Endothelial cell of umbilical vein (primary cell): ENCODE measurements around the gene VAC14. TPM values are rescaled to one million over a fixed set of nuclear protein-coding genes. Genes with fewer than 3 reads are reported as not detected.

Experiments used
- BruUV-seq: library from RNA; stranded (reverse); fragments of 400-500 nt; replicated peaks from 2 replicates; lab custom pipeline; 2021; lab: Mats Ljungman, UMichigan
- CTCF ChIA-PET: fragments of 300-600, 350-600 bp; sonication (Branson Sonifier 250); formaldehyde crosslinking; loops from one replicate; lab custom pipeline; 2021; ENCODE audit warnings: antibody characterized with exemption, inconsistent platforms; lab: Charles Lee
- POLR2A ChIA-PET: fragments of 300-600, 350-600 bp; sonication (Branson Sonifier 250); formaldehyde crosslinking; loops from one replicate; lab custom pipeline; 2021; ENCODE audit warnings: antibody characterized with exemption, inconsistent platforms; lab: Charles Lee
- DNase-seq: peaks from one replicate; pipeline ENCODE4 v3.0.0-alpha.2; 2011; ENCODE audit warnings: low read depth, low spot score
- FAIRE-seq: peaks from 2 replicates; lab custom pipeline; 2011; peaks lifted over from hg19 to GRCh38; lab: Jason Lieb, UNC
- H2AFZ ChIP-seq: 2 replicates; pipeline ENCODE4 v1.6.0; 2012; ENCODE audit warnings: low read depth, low read length, control low read depth, inconsistent platforms
- H3K27ac ChIP-seq: 2 replicates; pipeline ENCODE4 v1.5.1; 2011; ENCODE audit warnings: low read depth, mild to moderate bottlenecking, control low read depth, low read length, moderate library complexity; ENCODE audit not compliant: insufficient read depth
- H3K27me3 ChIP-seq, 2 experiments: 2 replicates each; pipeline versions ENCODE4 v1.6.0 to v1.6.1; 2011; ENCODE audit warnings: low read length in 2 of 2, mixed read lengths in 1 of 2; ENCODE audit not compliant: control insufficient read depth in 2 of 2, insufficient read depth in 2 of 2
- H3K36me3 ChIP-seq, 2 experiments: 2 replicates in 1 of 2; 3 replicates in 1 of 2; pipeline ENCODE4 v1.5.1; 2011; ENCODE audit warnings: low read length in 2 of 2, mild to moderate bottlenecking in 1 of 2, moderate library complexity in 1 of 2; ENCODE audit not compliant: control insufficient read depth in 2 of 2, insufficient read depth in 2 of 2; ENCODE audit errors: extremely low read depth in 1 of 2
- H3K4me1 ChIP-seq: 3 replicates; pipeline ENCODE4 v1.5.1; 2011; ENCODE audit warnings: mild to moderate bottlenecking, low read length; ENCODE audit not compliant: control insufficient read depth, insufficient read depth; ENCODE audit errors: extremely low read depth
- H3K4me2 ChIP-seq: 2 replicates; pipeline ENCODE4 v1.6.1; 2011; ENCODE audit warnings: low read length, control low read depth, mixed read lengths; ENCODE audit not compliant: insufficient read depth
- H3K4me3 ChIP-seq, 3 experiments: fragments of 200-600 bp in 1 of 3; sonication (generic), shearing (Covaris generic) in 1 of 3; replicated peaks in 1 of 3; 2 replicates each; pipeline ENCODE4 v1.5.1; 2011 to 2016; ENCODE audit warnings: control low read depth in 3 of 3, low read length in 3 of 3, mild to moderate bottlenecking in 2 of 3, inconsistent platforms in 1 of 3, low read depth in 1 of 3, moderate library complexity in 1 of 3; ENCODE audit not compliant: insufficient read depth in 1 of 3
- H3K79me2 ChIP-seq: 2 replicates; pipeline ENCODE4 v1.6.0; 2012; ENCODE audit warnings: low read length, inconsistent platforms; ENCODE audit not compliant: control insufficient read depth, insufficient read depth
- H3K9ac ChIP-seq: replicated peaks from 2 replicates; pipeline ENCODE3; 2011; ENCODE audit warnings: low read length, control low read depth; ENCODE audit not compliant: insufficient read depth; ENCODE audit errors: extremely low read depth
- H3K9me1 ChIP-seq: replicated peaks from 3 replicates; pipeline ENCODE4 v1.6.0; 2011; ENCODE audit warnings: mild to moderate bottlenecking, low read length; ENCODE audit not compliant: control insufficient read depth, insufficient read depth; ENCODE audit errors: extremely low read depth
- H3K9me3 ChIP-seq: replicated peaks from 2 replicates; pipeline ENCODE4 v1.5.1; 2012; ENCODE audit warnings: low read length, inconsistent platforms; ENCODE audit not compliant: control insufficient read depth, insufficient read depth
- H4K20me1 ChIP-seq: replicated peaks from 2 replicates; pipeline ENCODE3; 2011; ENCODE audit warnings: mild to moderate bottlenecking, low read length; ENCODE audit not compliant: control insufficient read depth, insufficient read depth; ENCODE audit errors: extremely low read depth
- EZH2 ChIP-seq: IDR thresholded peaks from 2 replicates; pipeline ENCODE4 v1.6.1; 2012; ENCODE audit warnings: borderline replicate concordance, low read depth, mild to moderate bottlenecking, moderate library complexity, low read length, inconsistent platforms; ENCODE audit not compliant: severe bottlenecking
- FOS ChIP-seq: IDR thresholded peaks from 2 replicates; pipeline ENCODE4 v1.6.1; 2011; ENCODE audit warnings: mild to moderate bottlenecking, low read length, moderate library complexity, borderline replicate concordance; ENCODE audit not compliant: insufficient read depth
- GATA2 ChIP-seq: IDR thresholded peaks from 2 replicates; pipeline ENCODE4 v1.7.0; 2011; ENCODE audit warnings: low read depth, mild to moderate bottlenecking, moderate library complexity, mixed read lengths, low read length; ENCODE audit not compliant: insufficient read length, insufficient read depth
- JUN ChIP-seq: IDR thresholded peaks from 2 replicates; pipeline ENCODE4 v1.6.1; 2011; ENCODE audit warnings: borderline replicate concordance, low read depth; ENCODE audit not compliant: insufficient read length, insufficient read depth
- MAX ChIP-seq: IDR thresholded peaks from 2 replicates; pipeline ENCODE4 v1.6.1; 2011; ENCODE audit not compliant: insufficient read depth, insufficient read length
- MYC ChIP-seq: IDR thresholded peaks from one replicate; pipeline ENCODE4 v1.6.1; 2011; ENCODE audit warnings: mild to moderate bottlenecking, low read depth, low read length
- POLR2A ChIP-seq: IDR thresholded peaks from 2 replicates; pipeline ENCODE4 v1.6.1; 2012; ENCODE audit warnings: low read depth, mild to moderate bottlenecking, control low read depth, low read length
- POLR2AphosphoS5 ChIP-seq: IDR thresholded peaks from 2 replicates; pipeline ENCODE4 v1.6.1; 2012; ENCODE audit warnings: low read depth, mild to moderate bottlenecking, control low read depth, low read length, moderate library complexity; ENCODE audit not compliant: insufficient read depth
- dilution Hi-C: fragments of 300-500 bp; cut with MboI; formaldehyde crosslinking; loops from one replicate; pipeline ENCODE4 v1.15.0; 2019; ENCODE audit warnings: low sequenced_read_pairs; ENCODE audit not compliant: extremely low pct_ligation_motif_present
- intact Hi-C: fragments of 100-400 bp; cut with micrococcal nuclease; formaldehyde crosslinking; loops from one replicate; pipeline ENCODE4 v1.10.0; 2022
- polyA plus RNA-seq, 4 experiments: library from polyadenylated mRNA; depleted of rRNA in 3 of 4; stranded (reverse) in 3 of 4; unstranded in 1 of 4; fragments of >200 nt; gene quantifications; 2 replicates each; pipeline versions ENCODE4 v1.2.1 to v1.2.3, GENCODE V29; 2011 to 2012; ENCODE audit warnings: missing spikeins in 1 of 4
- total RNA-seq: library from RNA; stranded (reverse); gene quantifications from 2 replicates; pipeline ENCODE4 v1.2.3, GENCODE V29; 2021
- TF ChIP-seq, protein P1 (sequence below), 2 donors: IDR thresholded peaks; 1 replicate in 1 of 2; 2 replicates in 1 of 2; pipeline ENCODE4 v1.5.1; 2011; ENCODE audit warnings: low read length in 2 of 2, mild to moderate bottlenecking in 2 of 2, moderate library complexity in 2 of 2, control low read depth in 1 of 2, inconsistent platforms in 1 of 2, low read depth in 1 of 2; ENCODE audit not compliant: insufficient read depth in 1 of 2; ENCODE audit errors: extremely low read depth in 1 of 2

Gene VAC14
- total and polyA plus RNA-seq, 2 donors (not counting 3 experiments of a cell fraction or from before 2014, with no cell fraction given) = 37.6 to 57.9 TPM

DNA sequence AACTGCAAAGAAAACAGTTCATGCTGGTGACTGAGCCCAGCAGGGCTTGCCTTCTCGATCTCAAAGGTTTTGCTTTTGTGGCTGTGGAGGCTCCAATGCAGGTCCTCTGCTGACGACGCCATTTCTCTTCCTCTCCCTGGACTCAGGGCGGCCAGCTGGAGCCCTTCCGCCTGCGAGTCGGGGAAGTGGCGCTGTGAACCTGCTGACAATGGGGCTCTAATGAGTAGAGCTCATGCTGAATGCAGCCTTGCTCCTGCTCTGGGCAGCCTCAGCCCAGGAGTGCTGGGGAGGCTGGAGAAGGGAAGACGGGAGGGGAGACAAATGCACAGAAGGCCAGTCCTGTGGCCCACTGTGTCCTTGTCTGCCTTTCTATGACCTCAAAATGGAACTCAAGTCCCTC is 43.8 kb downstream of the VAC14 start:
- H3K9me3 ChIP-seq = no peaks in the 10 kb centered on the region
- no peaks in the 10 kb centered on the region for H3K9me1 ChIP-seq
- no peak overlapping the region for H3K4me3 ChIP-seq
- no peak overlapping the region for H3K4me2 ChIP-seq
- no peaks in the 10 kb centered on the region for H4K20me1 ChIP-seq
- DNase-seq = no peak
- H3K36me3 ChIP-seq = peaks cover 0 to 9% of the 10 kb centered on the region in 2 experiments
- intact Hi-C loops = no loop called here
- ChIA-PET CTCF (interaction anchor here (0.8 kb wide), 1 partner anchor 78 kb away, joined by 3 read pairs; no protein-coding TSS in a partner anchor), POLR2A (no interaction called here)
- no peaks in the 10 kb centered on the region for H3K27me3 ChIP-seq
- H3K4me1 ChIP-seq = peaks cover 3% of the 10 kb centered on the region
- dilution Hi-C loops = no loop called here
- no TSS peak for BruUV-seq
- H3K27ac ChIP-seq = no peak overlapping the region
- FAIRE-seq = no peak
- no peak overlapping the region for H2AFZ ChIP-seq
- H3K9ac ChIP-seq = no peak overlapping the region
- H3K79me2 ChIP-seq = no peaks in the 10 kb centered on the region
- TF ChIP-seq GATA2 (no peak), FOS (no peak), MYC (no peak), POLR2A (no peak), JUN (no peak), POLR2AphosphoS5 (no peak), MAX (no peak), EZH2 (no peak)
- TF ChIP-seq, protein P1, sequence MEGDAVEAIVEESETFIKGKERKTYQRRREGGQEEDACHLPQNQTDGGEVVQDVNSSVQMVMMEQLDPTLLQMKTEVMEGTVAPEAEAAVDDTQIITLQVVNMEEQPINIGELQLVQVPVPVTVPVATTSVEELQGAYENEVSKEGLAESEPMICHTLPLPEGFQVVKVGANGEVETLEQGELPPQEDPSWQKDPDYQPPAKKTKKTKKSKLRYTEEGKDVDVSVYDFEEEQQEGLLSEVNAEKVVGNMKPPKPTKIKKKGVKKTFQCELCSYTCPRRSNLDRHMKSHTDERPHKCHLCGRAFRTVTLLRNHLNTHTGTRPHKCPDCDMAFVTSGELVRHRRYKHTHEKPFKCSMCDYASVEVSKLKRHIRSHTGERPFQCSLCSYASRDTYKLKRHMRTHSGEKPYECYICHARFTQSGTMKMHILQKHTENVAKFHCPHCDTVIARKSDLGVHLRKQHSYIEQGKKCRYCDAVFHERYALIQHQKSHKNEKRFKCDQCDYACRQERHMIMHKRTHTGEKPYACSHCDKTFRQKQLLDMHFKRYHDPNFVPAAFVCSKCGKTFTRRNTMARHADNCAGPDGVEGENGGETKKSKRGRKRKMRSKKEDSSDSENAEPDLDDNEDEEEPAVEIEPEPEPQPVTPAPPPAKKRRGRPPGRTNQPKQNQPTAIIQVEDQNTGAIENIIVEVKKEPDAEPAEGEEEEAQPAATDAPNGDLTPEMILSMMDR (IDR thresholded peaks at IDR 0.05; ENCODE audit: extremely low read depth in 1 of 2, insufficient read depth in 1 of 2, low read depth in 1 of 2, low read length in 2 of 2) = no peak
